GM03348 (cell line): ENCODE measurements around the gene THOC7.

Source experiments
- DNase-seq: peaks from one replicate; pipeline ENCODE4 v3.0.0; 2012; ENCODE audit warnings: low spot score

The THOC7 gene

DNA sequence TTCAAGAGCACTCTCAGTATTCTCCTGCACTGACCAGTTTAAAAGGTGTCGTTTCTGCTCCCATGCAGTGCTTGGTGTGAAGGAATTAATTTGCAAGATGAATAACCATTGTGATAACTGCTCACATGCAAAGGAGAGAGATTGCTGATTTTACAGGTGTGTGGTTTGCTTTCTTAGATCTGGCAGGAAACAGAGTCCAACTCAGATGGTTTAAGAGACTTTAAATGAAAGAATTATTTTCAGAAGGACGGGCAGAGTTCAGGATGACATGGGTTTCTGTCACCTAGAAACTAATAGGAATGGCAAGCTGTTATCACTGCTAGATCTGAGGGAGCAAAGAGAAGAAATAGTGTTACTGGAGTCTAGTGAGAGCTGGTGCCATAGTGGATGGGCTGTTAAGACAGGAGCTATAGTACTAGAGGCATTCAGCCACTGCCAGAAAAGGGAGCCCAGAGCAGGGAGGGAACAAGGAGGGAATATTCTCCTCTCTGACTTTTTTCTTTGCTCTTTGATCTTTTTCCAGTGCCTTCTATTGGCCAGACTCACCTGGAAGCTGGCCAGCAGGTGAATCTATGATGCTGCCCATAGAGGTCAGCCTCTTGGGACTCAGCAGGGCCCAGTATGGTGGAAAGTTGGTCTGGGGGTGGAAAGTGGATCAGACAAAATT is 14.9 kb upstream of the THOC7 start:
- no peak for DNase-seq

DNA sequence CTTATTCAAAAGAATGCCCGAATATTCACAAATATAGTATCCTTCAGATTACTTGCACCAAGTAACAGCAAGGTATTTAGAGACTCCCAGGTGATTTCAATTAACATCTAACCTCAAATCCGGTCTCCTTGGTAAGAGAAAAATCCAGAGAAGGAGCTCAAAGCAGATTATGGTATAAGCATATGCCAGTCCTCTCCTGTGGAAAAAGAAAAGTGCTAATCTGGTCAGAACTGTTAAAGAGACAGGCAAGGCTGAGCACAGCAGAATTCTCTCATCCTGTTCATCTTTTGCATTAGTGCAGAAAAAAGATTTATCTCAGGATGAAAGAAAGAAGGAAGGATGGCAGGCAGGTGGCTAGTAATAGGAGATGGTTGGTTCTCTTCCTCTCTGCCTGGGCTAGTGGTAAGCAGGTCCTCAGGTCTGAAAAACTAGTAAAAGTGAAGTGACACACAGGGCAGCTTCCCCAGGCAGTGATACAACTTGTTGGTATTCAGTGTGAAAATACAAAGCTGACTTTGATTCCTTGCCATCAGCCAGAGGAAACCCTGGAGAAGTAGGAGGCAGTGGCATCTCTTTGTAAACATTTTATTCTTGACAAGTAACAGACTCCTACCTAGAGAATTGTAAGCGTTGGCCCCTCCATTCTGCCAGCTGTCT is 14.3 kb upstream of the THOC7 start:
- peak; percentile 43 for DNase-seq

- no peak for DNase-seq
Measured at GRCh38 chr3:63876260-63876659, 12.7 kb upstream of the THOC7 start.

- no peak for DNase-seq
Measured at GRCh38 chr3:63875510-63875909, 11.9 kb upstream of the THOC7 start.

DNA sequence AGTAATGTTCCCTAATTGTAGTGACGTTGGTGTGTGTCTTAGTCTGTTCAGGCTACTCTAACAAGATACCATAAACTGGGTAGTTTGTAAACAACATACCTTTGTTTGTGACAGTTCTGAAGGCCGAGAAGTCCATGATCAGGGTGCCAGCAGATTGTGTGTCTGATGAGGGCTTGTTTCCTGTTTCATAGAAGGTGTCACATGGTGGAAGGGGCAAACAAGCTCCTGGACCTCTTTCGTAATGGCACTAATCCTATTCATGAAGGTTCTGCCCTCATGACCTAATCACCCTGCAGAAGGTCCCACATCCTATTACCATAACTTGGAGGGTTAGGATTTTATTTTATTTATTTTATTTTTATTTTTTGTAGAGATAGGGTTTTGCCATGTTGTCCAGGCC is 11.2 kb upstream of the THOC7 start:
- DNase-seq: no peak

DNA sequence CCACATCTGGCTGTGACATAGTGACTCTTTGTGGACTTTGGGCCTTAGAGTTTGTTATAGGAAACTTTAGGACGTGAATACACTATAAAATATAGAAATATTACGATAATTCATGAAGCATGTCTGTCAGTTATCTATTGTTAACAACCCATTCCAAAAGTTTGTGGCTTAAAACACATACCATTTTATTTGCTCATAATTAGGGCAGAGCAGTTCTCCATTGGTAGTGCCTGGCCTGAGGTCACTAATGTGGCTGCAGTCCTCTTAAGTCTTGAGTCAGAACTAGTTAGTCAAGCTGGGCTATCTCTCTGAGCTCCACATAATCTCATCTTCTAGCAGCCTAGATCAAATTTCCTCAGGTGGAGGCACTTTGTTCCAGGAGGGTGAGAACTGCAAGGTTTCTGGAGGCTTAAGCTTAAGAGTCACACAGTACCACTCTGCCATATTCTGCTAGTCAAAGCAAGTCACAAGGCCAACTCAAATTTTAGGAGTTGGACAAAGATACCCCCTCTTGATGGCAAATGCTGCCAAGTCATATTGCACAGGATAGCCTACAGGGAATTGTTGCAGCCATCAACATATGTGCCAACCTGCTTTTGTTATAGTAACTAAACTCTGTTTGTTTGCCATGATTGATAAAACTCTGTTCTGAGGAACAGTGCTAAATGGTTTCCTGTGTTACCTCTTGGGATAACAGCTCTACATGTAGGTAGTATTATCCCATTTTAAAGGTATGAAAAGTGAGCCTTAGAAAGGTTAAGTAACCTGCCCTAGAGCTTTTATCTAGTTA is 8.7 kb upstream of the THOC7 start:
- peak; percentile 67 for DNase-seq

GRCh38 chr3:63870615-63871005 is 7.0 kb upstream of the THOC7 start:
- no peak for DNase-seq

GRCh38 chr3:63869940-63870614 is 6.5 kb upstream of the THOC7 start:
- no peak for DNase-seq

DNA sequence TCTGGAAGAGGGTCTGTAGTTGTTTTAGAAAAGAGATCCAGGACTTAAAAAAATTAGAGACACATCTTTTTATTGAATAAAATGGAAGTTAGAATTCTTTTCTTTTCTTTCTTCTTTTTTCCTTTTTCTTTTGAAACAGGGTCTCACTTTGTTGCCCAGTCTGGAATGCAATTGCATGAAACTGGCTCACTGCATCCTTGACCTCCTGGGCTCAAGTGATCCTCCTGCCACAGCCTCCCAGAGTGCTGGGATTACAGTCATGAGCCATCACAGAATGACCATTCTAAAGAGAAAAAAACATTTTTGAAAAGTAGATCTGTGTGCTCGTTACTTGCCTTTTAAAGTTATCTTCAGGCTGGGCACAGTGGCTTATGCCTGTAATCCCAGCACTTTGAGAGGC is 3.6 kb upstream of the THOC7 start:
- DNase-seq: no peak

GRCh38 chr3:63864965-63865327 is 1.3 kb upstream of the THOC7 start:
- no peak for DNase-seq

DNA sequence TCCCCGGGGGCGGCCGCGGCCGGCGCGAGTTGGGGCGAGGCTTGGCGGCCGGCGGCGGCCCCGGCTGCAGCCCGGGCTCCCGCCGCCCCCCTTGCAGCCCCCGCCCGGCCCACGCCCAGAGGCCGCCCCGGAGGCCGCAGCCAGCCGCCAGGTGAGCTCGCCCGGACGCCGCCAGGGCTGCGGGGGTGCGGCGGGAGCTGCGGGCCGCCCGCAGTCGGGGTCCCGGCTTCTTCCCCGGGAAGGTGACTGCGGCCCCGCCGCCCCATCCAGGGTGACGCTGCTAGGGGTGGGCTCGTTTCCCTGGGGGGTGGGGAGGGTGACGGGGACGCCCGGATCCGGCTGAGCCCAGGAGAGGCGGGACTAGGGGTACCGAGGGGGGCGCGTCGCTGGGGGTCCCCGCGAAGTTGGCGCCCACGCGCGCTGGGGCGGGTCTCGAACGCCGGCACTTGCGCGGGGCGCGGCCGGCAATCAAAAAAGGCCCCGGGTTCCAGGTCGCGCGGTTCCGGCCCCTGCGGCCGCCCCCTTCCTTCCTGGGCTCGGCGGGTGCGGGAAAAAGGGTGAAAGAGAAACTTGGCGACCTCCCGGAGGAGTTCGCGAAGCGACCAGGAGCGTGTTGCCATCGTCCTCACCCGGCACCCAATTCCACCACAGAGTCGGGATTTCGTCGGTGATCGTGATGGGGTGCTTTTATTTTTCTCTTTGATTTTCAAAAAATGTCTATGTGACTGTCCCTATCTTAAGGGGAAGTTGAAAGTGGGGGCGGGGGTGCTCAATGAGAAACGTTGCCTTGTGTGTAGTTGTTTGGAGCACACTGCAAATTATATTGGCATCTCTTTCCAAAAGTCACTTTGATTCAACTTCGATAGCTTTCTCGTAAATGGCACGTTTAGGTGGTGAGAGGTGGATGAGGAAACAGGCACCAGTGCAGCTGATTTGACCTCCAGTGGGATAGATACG is 681 bp upstream of the THOC7 start:
- peak; percentile 78 for DNase-seq

DNA sequence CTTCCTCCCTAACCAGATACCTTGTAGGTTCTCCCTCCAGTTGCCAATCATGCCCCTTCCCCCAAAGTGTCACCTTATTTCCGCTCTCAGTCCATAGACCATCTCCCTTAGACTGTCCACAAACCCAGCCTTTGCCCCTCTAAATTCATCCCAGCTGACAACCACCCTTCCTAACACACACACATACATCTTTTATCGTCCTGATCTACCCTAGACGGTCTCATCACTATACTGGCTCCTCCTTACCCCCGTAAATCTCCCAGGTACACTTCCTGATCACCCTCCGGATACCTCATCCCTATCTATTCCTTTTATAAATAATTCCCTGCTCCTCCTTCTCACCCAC is 828 bp downstream of the THOC7 start:
- DNase-seq: no peak

DNA sequence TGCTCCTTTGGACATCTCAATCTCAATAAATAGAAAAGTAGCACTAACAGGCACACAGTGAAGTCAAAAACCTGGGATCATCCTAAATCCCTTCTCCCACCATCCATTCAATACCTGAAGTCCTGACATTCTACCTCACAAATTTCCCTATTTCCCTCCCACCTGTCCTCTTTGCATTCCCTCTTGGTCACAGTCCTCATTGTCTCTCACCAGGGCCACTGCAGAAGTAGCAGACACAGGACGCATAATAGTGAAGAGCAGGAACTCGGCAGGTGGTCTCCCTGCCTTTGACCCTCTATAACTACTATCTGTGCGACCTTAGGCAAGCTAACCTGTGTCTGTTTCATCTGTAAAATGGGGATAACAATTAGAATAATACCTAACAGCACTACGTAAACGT is 2.3 kb downstream of the THOC7 start:
- DNase-seq: no peak

GRCh38 chr3:63860776-63861175 is 2.8 kb downstream of the THOC7 start:
- no peak for DNase-seq

- DNase-seq: no peak
Measured at GRCh38 chr3:63857311-63857710, 6.3 kb downstream of the THOC7 start.

GRCh38 chr3:63855333-63855940 is 8.2 kb downstream of the THOC7 start:
- DNase-seq: no peak

GRCh38 chr3:63853106-63853505 is 10.5 kb downstream of the THOC7 start:
- DNase-seq: no peak

DNA sequence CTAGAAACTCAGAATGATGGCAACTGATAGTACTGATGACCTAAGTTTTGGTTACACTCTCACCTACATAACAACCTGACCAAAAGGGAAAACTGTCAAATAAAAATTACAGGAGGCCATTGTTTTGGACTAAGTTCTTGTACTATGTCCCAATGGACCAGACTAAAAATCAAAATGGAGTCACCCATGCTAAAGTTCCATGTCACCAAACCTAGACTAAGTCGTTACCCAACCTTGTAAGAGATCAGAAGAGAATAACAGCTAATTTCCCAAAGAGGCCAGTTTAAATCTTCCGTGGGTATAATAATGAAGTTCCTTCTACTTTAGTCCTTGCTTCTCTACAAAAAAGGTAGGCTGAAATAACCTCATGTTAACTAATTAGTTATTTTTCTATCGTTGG is 12.3 kb downstream of the THOC7 start:
- no peak for DNase-seq

GRCh38 chr3:63849175-63849574 is 14.4 kb downstream of the THOC7 start:
- no peak for DNase-seq

DNA sequence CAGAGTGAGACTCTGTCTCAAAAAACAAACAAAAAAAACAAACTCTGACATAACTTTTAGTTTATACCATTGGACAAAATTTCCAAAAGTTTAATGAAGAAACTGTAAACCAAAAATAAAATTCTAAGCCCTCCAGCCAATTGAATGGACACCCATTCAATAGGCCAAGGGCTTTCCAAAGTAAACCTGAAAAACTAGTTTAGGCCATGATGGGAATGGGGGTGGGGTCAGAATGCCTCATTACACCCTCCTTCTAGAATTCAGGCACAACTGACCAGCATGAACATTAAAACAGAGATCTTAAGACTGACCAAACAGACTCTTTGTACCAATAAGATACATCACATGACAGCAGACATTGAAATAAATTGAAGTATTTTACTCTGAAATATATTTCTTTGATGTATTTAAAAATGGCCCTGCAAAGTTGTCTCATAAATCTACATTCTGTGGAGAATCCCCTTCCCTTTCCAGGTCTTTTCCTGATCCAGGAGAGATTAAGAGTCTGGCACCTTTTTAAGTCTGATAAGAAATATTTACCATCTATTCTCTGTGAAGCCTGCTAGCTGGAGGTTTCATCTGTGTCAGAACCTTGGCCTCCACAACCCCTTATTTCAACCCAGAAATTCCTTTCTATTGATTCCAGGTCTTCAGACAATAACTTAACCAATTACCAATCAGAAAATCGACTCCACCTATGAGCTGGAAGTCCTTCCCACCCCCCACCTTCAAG is 15.7 kb downstream of the THOC7 start:
- no peak for DNase-seq

- no peak for DNase-seq
Measured at GRCh38 chr3:63845215-63845614, 18.4 kb downstream of the THOC7 start.
